Astrocyte of the hippocampus (primary cell): Measurements from ENCODE around the gene DUXB.

Experiments used
- DNase-seq: peaks from one replicate; pipeline ENCODE4 v3.0.0; 2011; ENCODE audit warnings: low read depth, low spot score

DUXB gene

DNA sequence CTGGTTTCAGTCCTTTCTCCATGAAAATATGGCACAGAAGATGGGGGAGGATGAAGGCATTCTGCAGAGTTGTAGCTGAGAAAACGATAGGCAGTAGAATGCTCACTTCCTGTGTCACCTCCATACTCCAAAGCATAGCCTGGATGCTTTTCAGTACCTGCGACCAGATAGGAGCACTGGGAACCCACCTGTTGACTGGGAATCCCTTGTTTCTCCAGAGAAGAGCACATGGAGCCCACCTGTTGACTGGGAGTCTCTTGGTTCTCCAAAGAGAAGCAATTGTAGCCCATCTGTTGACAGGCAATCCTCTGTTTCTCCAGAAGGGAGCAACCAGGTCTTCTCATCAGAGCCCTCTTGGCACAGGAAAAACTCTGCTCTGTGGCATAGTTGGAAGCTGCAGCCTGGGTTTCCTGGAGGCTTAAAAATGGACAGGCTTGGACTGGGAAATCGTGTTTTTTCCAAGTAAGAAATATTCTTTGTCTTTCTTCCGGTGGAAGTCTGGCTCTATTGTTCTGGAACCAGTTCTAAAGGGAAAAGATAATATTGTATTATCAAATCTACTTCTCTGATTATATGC, 40.4 kb downstream of the DUXB start:
- no peak for DNase-seq

DNA sequence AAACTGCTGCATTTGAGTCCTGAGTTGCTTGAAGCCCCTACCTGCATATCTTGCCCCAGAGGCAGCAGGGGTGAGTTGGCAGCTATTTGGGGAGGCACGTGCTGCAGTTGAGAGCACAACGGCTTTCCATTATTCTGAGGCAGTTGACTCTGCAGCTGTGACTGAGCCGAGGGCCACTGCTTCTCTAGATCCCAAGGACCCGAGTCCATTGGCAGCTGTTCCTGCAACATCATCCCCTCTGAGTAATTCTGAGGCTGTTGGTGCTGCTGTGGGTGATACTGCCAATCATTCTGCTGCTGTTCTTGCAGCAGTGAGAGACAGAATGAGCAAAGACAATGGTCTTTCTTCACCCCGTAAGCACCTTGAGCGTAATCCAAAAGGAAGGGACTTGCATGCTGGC, 40.9 kb downstream of the DUXB start:
- DNase-seq, result no peak

- no peak for DNase-seq
Observed at GRCh38 chr16:75658175-75658574, 43.1 kb downstream of the DUXB start.

- no peak for DNase-seq
Observed at GRCh38 chr16:75653922-75654321, 47.3 kb downstream of the DUXB start.

DNA sequence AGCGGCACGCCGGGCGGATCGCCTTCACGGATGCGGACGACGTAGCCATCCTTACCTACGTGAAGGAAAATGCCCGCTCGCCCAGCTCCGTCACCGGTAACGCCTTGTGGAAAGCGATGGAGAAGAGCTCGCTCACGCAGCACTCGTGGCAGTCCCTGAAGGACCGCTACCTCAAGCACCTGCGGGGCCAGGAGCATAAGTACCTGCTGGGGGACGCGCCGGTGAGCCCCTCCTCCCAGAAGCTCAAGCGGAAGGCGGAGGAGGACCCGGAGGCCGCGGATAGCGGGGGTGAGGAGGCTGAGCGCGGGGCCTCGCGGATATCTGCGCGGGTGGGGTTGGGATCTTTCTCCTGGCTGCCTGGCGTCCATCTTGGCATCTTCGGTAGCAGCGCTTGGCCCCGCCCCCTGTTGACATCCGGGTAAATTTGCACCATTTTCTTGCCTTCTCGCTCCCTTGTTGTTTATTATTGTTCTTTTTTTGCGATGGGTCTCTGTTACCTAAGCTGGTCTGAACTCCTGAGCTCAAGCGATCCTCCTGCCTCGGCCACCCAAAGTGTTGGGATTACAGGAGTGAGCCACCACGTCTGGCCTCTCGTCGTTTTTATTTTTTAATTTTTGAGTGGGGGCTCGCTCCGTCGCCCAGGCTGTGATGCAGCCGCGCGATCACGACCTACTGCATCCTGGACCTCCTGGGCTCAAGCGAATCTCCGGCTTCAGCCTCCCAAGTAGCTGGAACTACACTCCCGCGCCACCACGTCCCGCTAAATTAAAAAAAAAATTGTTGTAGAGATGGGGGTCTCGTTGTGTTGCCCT, 52.8 kb downstream of the DUXB start:
- peak; percentile 89 for DNase-seq

DNA sequence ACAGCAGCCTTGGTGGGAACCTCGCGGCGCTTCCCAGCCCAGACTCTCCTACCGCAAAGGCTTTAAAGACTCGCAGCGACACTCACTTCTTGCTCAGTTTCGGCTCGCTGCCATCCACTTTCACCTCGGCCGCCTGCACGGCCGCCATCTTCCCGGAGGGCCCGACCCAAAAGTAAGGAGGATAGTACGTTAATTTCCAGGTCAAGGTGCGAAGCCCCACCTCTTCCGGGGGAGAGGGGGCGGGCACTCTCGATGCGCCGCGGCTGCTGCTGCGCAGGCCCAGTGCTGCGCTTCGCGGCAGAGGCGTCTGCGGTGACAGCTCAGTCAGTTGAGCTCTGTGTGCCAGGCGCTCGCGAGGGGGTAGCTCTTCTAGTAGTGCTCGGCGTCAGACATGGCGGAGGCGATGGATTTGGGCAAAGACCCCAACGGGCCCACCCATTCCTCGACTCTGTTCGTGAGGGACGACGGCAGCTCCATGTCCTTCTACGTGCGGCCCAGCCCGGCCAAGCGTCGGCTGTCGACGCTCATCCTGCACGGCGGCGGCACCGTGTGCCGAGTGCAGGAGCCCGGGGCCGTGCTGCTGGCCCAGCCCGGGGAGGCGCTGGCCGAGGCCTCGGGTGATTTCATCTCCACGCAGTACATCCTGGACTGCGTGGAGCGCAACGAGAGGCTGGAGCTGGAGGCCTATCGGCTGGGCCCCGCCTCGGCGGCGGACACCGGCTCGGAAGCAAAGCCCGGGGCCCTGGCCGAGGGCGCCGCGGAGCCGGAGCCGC, 53.6 kb downstream of the DUXB start, which contains the start of the genes KARS1 and TERF2IP:
Gene KARS1, minus strand, starts transcription at position 174 of the 773 bp plus-strand sequence. Its CDS starts 26 bp downstream, at position 148.
Gene TERF2IP, plus strand, starts transcription at position 282 of the 773 bp plus-strand sequence. Its CDS starts 110 bp downstream, at position 392.
- DNase-seq, result peak; percentile 98

- DNase-seq, result no peak
Observed at GRCh38 chr16:75647112-75647491, 54.2 kb downstream of the DUXB start.

GRCh38 chr16:75644240-75645012, 56.8 kb downstream of the DUXB start:
- no peak for DNase-seq
